Stromal cell of bone marrow (primary cell): ENCODE measurements around the gene FARP1.
A peak's percentile ranks its signal among the peaks of the same experiment; 100 is the strongest.
"Not testable (repeated sequence)": the region's sequence is repeated elsewhere in the genome, so short reads cannot be mapped to it uniquely, and the experiment has no call there.

Source experiments
- DNase-seq: peaks from one replicate; pipeline ENCODE4 v3.0.0-alpha.2; 2012; ENCODE audit warnings: low read depth

The FARP1 gene

GRCh38 chr13:98405107-98405571, 262.2 kb downstream of the FARP1 start:
- DNase-seq = no peak

GRCh38 chr13:98405690-98406344, 262.9 kb downstream of the FARP1 start:
- DNase-seq = no peak

GRCh38 chr13:98406427-98406826, 263.5 kb downstream of the FARP1 start:
- no peak for DNase-seq

GRCh38 chr13:98406971-98407370, 264.1 kb downstream of the FARP1 start:
- no peak for DNase-seq

- DNase-seq = no peak
Observed at GRCh38 chr13:98407575-98407974, 264.7 kb downstream of the FARP1 start.

GRCh38 chr13:98409281-98409680, 266.4 kb downstream of the FARP1 start:
- DNase-seq = no peak

- no peak for DNase-seq
Observed at GRCh38 chr13:98410612-98411011, 267.7 kb downstream of the FARP1 start.

- DNase-seq = no peak
Observed at GRCh38 chr13:98411013-98411412, 268.1 kb downstream of the FARP1 start.

- peak; percentile 23 for DNase-seq
Observed at GRCh38 chr13:98411617-98412265, 268.8 kb downstream of the FARP1 start.

GRCh38 chr13:98413278-98413677, 270.4 kb downstream of the FARP1 start:
- DNase-seq = not testable (repeated sequence)

GRCh38 chr13:98413796-98414195, 270.9 kb downstream of the FARP1 start:
- DNase-seq = no peak

GRCh38 chr13:98415326-98416070, 272.6 kb downstream of the FARP1 start:
- DNase-seq = no peak

GRCh38 chr13:98416408-98416807, 273.5 kb downstream of the FARP1 start:
- no peak for DNase-seq

- DNase-seq = no peak
Observed at GRCh38 chr13:98419786-98420553, 277.1 kb downstream of the FARP1 start.

GRCh38 chr13:98420554-98421175, 277.8 kb downstream of the FARP1 start:
- no peak for DNase-seq

GRCh38 chr13:98422046-98422445, 279.2 kb downstream of the FARP1 start:
- DNase-seq = no peak

- no peak for DNase-seq
Observed at GRCh38 chr13:98423417-98423816, 280.5 kb downstream of the FARP1 start.

- DNase-seq = no peak
Observed at GRCh38 chr13:98427331-98427995, 284.6 kb downstream of the FARP1 start.

- no peak for DNase-seq
Observed at GRCh38 chr13:98428256-98428966, 285.5 kb downstream of the FARP1 start.

- DNase-seq = no peak
Observed at GRCh38 chr13:98429081-98429480, 286.2 kb downstream of the FARP1 start.

- no peak for DNase-seq
Observed at GRCh38 chr13:98429531-98429930, 286.6 kb downstream of the FARP1 start.
